ENCODE measurements around the gene SH2D7. TPM values are rescaled to one million over a fixed set of nuclear protein-coding genes. Genes with fewer than 3 reads are reported as not detected.

SH2D7 gene
- total and polyA plus RNA-seq, 2 donors (not counting 1 experiment from before 2014, with no cell fraction given) = not detected

GRCh38 chr15:78146425-78147154 is 54.2 kb downstream of the SH2D7 start:
- Histone ChIP-seq H4K20me1 (ENCODE audit: control insufficient read depth, insufficient read depth, low read length, poor library complexity, severe bottlenecking) (no peaks in the 10 kb centered on the region), H3K4me2 (replicated peaks; ENCODE audit: low read depth, low read length, poor library complexity, severe bottlenecking) (no peak overlapping the region), H3K4me3 (ENCODE audit: control extremely low read depth in 1 of 5, extremely low read depth in 1 of 5, insufficient read depth in 1 of 5, low read depth in 2 of 5, low read length in 4 of 5) (no peak overlapping the region), H3K9ac (ENCODE audit: low read length) (no peak overlapping the region), H3K27me3 (replicated peaks in 1 of 4; ENCODE audit: control extremely low read depth in 1 of 4, control insufficient read depth in 3 of 4, insufficient read depth in 4 of 4, low read length in 3 of 4) (no peaks in the 10 kb centered on the region), H3K27ac (ENCODE audit: low read length in 2 of 2) (no peak overlapping the region), H3K36me3 (replicated peaks in 1 of 2; ENCODE audit: control extremely low read depth in 1 of 2, control insufficient read depth in 1 of 2, extremely low read depth in 1 of 2, insufficient read depth in 2 of 2, low read length in 1 of 2) (no peaks in the 10 kb centered on the region), H2AFZ (ENCODE audit: insufficient read depth, low read depth, low read length, poor library complexity, severe bottlenecking) (no peak overlapping the region), H3K79me2 (ENCODE audit: control insufficient read depth, insufficient read depth, low read length) (peaks cover 40% of the 10 kb centered on the region), H3K9me3 (ENCODE audit: control extremely low read depth in 1 of 3, control insufficient read depth in 2 of 3, insufficient read depth in 1 of 3, low read length in 2 of 3) (no peaks in the 10 kb centered on the region), H3K4me1 (ENCODE audit: control insufficient read depth in 2 of 2, insufficient read depth in 2 of 2, low read length in 2 of 2) (peaks cover 20 to 25% of the 10 kb centered on the region in 2 donors)
- 97% methylated on average over 3 of the region's 4 CpGs for WGBS (ENCODE audit: insufficient coverage)
- ATAC-seq (ENCODE audit: low read depth) = no peak
- peaks cover 30% of the 10 kb centered on the region for H3K4me1 Mint-ChIP-seq
- CTCF ChIA-PET = interaction anchor here (1.7 to 5.7 kb wide), 3 partner anchors 15 to 48 kb away, joined by 5 to 38 read pairs (median 13); partner anchors contain the start of gene CIB2
- H3K4me3 Mint-ChIP-seq = peak overlapping the region; percentile 81
- H3K9me3 Mint-ChIP-seq (ENCODE audit: insufficient read depth) = no peaks in the 10 kb centered on the region
- H3K27me3 Mint-ChIP-seq = no peaks in the 10 kb centered on the region
- intact Hi-C loops (cut with micrococcal nuclease) = no loop called here
- no peak for DNase-seq
- no peak for TF ChIP-seq CTCF (IDR thresholded peaks at IDR 0.05)
- no peak for TF ChIP-seq EZH2 (IDR thresholded peaks at IDR 0.05; ENCODE audit: borderline replicate concordance, insufficient read depth, low read depth, low read length, poor library complexity, severe bottlenecking)
- POLR2A ChIA-PET = no interaction called here
- no peak overlapping the region for H3K27ac Mint-ChIP-seq

- POLR2A ChIA-PET = no interaction called here
- H3K36me3 ChIP-seq (replicated peaks in 1 of 2; ENCODE audit: control extremely low read depth in 1 of 2, control insufficient read depth in 1 of 2, extremely low read depth in 1 of 2, insufficient read depth in 2 of 2, low read length in 1 of 2) = no peaks in the 10 kb centered on the region
These were observed 55.2 kb downstream of the SH2D7 start for GRCh38 chr15:78147566-78147965.

More at GRCh38 chr15:78147566-78147965, 55.2 kb downstream of the SH2D7 start:
- Histone ChIP-seq H3K9me3 (ENCODE audit: control extremely low read depth in 1 of 3, control insufficient read depth in 2 of 3, insufficient read depth in 1 of 3, low read length in 2 of 3) (no peaks in the 10 kb centered on the region), H4K20me1 (ENCODE audit: control insufficient read depth, insufficient read depth, low read length, poor library complexity, severe bottlenecking) (no peaks in the 10 kb centered on the region), H3K4me1 (ENCODE audit: control insufficient read depth in 2 of 2, insufficient read depth in 2 of 2, low read length in 2 of 2) (peaks cover 20 to 25% of the 10 kb centered on the region in 2 donors), H3K4me3 (ENCODE audit: control extremely low read depth in 1 of 5, extremely low read depth in 1 of 5, insufficient read depth in 1 of 5, low read depth in 2 of 5, low read length in 4 of 5) (no peak overlapping the region), H3K79me2 (ENCODE audit: control insufficient read depth, insufficient read depth, low read length) (peaks cover 47% of the 10 kb centered on the region), H3K9ac (ENCODE audit: low read length) (no peak overlapping the region), H3K27me3 (replicated peaks in 1 of 4; ENCODE audit: control extremely low read depth in 1 of 4, control insufficient read depth in 3 of 4, insufficient read depth in 4 of 4, low read length in 3 of 4) (no peaks in the 10 kb centered on the region), H3K4me2 (replicated peaks; ENCODE audit: low read depth, low read length, poor library complexity, severe bottlenecking) (no peak overlapping the region), H3K27ac (ENCODE audit: low read length in 2 of 2) (no peak overlapping the region), H2AFZ (ENCODE audit: insufficient read depth, low read depth, low read length, poor library complexity, severe bottlenecking) (no peak overlapping the region)
- Mint-ChIP-seq H3K9me3 (ENCODE audit: insufficient read depth) (no peaks in the 10 kb centered on the region), H3K27me3 (no peaks in the 10 kb centered on the region), H3K4me3 (peak overlapping the region; percentile 81), H3K4me1 (peaks cover 32% of the 10 kb centered on the region), H3K27ac (peak overlapping the region; percentile 37)
- intact Hi-C loops (cut with micrococcal nuclease) = no loop called here
- WGBS (ENCODE audit: insufficient coverage) = 99% methylated on average over 6 of the region's 6 CpGs
- TF ChIP-seq CTCF (IDR thresholded peaks at IDR 0.05) (no peak), EZH2 (IDR thresholded peaks at IDR 0.05; ENCODE audit: borderline replicate concordance, insufficient read depth, low read depth, low read length, poor library complexity, severe bottlenecking) (no peak)
- CTCF ChIA-PET = interaction anchor here (1.1 to 5.7 kb wide), 5 partner anchors 16 to 188 kb away, joined by 3 to 38 read pairs (median 5); partner anchors contain the start of gene CIB2
- no peak for DNase-seq
- no peak for ATAC-seq (ENCODE audit: low read depth)

Data from B cell (primary cell).